ENCODE measurements around the gene GCN1.

GCN1 gene

DNA sequence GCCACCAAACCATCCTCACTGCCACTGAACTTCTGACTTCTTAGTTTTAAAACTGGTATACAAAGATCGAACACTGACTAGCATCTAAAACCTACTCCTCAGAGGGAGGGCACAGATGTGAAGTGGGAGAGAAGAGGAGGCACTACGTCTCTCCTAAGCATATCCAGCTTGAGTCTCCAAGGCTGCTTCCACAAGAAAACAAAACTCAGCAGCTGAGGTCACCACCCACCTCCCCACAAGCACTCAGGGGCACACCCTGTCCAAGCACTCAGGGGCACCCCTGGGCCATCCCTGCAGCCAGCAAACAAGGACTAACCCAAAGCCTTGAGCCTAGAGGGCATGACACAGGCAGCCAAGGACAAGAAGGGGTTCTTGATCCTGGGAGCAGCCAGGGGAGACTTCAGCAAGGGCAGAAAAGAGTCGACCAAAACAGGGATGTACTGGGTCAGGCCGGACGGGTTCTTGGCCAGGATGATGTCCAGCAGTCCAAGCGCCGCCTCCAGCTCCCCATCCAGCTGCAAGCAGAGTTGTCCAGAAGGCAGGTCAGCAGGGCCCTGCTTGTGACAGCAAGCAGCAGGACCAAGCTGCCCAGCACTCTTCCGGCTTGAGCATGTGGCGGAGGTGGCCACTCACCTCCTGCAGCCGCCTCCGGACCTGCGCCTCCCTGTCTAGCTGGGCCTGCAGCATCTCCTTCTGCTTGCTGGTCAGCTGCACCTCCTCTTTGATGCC, 34.8 kb downstream of the GCN1 start:
- Histone ChIP-seq H2AFZ (ENCODE audit: low read length) (no peak overlapping the region), H3K9me3 (ENCODE audit: insufficient read depth, low read depth, low read length) (no peaks in the 10 kb centered on the region), H3K4me2 (ENCODE audit: low read depth, low read length, poor library complexity, severe bottlenecking) (no peak overlapping the region), H3K79me2 (ENCODE audit: insufficient read depth, low read length) (no peaks in the 10 kb centered on the region), H3F3A (ENCODE audit: low read depth) (no peaks in the 10 kb centered on the region), H3K27me3 (ENCODE audit: insufficient read depth, low read length, poor library complexity, severe bottlenecking) (no peaks in the 10 kb centered on the region), H3K4me3 (ENCODE audit: low read length, poor library complexity, severe bottlenecking) (no peak overlapping the region), H3K36me3 (ENCODE audit: insufficient read depth, low read length) (peaks cover 95% of the 10 kb centered on the region; the same call in 1 of the 2 replicates), H3K9me2 (replicated peaks; ENCODE audit: low read depth, low read length) (no peaks in the 10 kb centered on the region), H3K9ac (ENCODE audit: low read depth, low read length, poor library complexity, severe bottlenecking) (no peak overlapping the region), H3K4me1 (ENCODE audit: insufficient read depth, low read length, poor library complexity, severe bottlenecking) (no peaks in the 10 kb centered on the region), H4K20me1 (ENCODE audit: insufficient read depth, low read length, poor library complexity, severe bottlenecking) (no peaks in the 10 kb centered on the region)
- TF ChIP-seq EZH2phosphoT487 (IDR thresholded peaks at IDR 0.05; ENCODE audit: borderline replicate concordance): no peak
- TF ChIP-seq, protein P1, sequence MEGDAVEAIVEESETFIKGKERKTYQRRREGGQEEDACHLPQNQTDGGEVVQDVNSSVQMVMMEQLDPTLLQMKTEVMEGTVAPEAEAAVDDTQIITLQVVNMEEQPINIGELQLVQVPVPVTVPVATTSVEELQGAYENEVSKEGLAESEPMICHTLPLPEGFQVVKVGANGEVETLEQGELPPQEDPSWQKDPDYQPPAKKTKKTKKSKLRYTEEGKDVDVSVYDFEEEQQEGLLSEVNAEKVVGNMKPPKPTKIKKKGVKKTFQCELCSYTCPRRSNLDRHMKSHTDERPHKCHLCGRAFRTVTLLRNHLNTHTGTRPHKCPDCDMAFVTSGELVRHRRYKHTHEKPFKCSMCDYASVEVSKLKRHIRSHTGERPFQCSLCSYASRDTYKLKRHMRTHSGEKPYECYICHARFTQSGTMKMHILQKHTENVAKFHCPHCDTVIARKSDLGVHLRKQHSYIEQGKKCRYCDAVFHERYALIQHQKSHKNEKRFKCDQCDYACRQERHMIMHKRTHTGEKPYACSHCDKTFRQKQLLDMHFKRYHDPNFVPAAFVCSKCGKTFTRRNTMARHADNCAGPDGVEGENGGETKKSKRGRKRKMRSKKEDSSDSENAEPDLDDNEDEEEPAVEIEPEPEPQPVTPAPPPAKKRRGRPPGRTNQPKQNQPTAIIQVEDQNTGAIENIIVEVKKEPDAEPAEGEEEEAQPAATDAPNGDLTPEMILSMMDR (conservative IDR thresholded peaks at IDR 0.05; ENCODE audit: low read length): no peak

DNA sequence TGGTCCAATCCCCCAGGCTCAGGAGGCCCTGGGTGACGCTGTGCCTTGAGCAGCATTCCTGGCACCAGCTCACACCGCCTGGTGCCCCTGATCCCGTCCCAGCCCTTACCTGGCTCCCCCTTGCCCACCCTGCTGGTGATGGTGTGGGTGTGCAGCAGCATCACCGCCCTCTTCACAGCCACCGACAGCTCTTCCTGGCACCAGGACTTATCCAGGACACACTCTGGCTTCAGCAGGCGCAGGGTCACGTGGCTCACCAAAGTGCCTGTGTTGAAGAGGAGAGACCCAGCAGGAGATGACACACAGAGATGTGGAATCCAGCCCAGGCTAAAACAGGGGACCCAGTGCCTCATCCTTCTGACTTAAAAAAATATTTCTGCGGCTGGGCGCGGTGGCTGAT, 36.2 kb downstream of the GCN1 start:
- no peak overlapping the region for H3K9ac ChIP-seq (ENCODE audit: low read depth, low read length, poor library complexity, severe bottlenecking)
- H3K9me3 ChIP-seq (ENCODE audit: insufficient read depth, low read depth, low read length): no peaks in the 10 kb centered on the region
- H2AFZ ChIP-seq (ENCODE audit: low read length): no peak overlapping the region
- no peaks in the 10 kb centered on the region for H4K20me1 ChIP-seq (ENCODE audit: insufficient read depth, low read length, poor library complexity, severe bottlenecking)
- H3K4me3 ChIP-seq (ENCODE audit: low read length, poor library complexity, severe bottlenecking): no peak overlapping the region
- H3F3A ChIP-seq (ENCODE audit: low read depth): no peaks in the 10 kb centered on the region
- H3K36me3 ChIP-seq (ENCODE audit: insufficient read depth, low read length): peaks cover 96% of the 10 kb centered on the region; the same call in 1 of the 2 replicates
- TF ChIP-seq, protein P1 (conservative IDR thresholded peaks at IDR 0.05; ENCODE audit: low read length): no peak
- no peak for TF ChIP-seq EZH2phosphoT487 (IDR thresholded peaks at IDR 0.05; ENCODE audit: borderline replicate concordance)
- H3K27me3 ChIP-seq (ENCODE audit: insufficient read depth, low read length, poor library complexity, severe bottlenecking): no peaks in the 10 kb centered on the region
- H3K79me2 ChIP-seq (ENCODE audit: insufficient read depth, low read length): no peaks in the 10 kb centered on the region
- no peak overlapping the region for H3K4me2 ChIP-seq (ENCODE audit: low read depth, low read length, poor library complexity, severe bottlenecking)
- H3K9me2 ChIP-seq (replicated peaks; ENCODE audit: low read depth, low read length): no peaks in the 10 kb centered on the region
- no peaks in the 10 kb centered on the region for H3K4me1 ChIP-seq (ENCODE audit: insufficient read depth, low read length, poor library complexity, severe bottlenecking)

DNA sequence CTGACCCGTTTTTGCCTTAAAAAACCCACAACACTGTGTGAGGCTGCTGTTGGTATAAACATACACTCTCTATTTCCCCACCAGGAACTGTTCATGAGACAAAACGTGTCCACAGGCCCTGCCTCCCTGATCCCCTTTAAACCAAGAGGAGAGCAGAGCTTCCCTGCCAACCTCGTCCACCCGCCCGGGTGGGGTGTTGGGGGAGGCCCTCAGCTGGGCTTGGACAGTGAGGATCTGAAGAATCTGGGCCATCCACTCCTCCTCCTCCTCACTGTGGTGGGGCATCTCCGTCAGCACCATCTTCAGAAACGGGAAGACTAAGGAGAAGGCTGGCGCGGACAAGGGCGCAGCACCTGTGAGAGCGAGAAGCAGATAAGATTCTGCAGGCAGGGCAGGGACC, 36.8 kb downstream of the GCN1 start:
- no peak overlapping the region for H2AFZ ChIP-seq (ENCODE audit: low read length)

More for the DNA sequence above, 36.8 kb downstream of the GCN1 start:
- Histone ChIP-seq H4K20me1 (ENCODE audit: insufficient read depth, low read length, poor library complexity, severe bottlenecking) (no peaks in the 10 kb centered on the region), H3K4me2 (ENCODE audit: low read depth, low read length, poor library complexity, severe bottlenecking) (no peak overlapping the region), H3F3A (ENCODE audit: low read depth) (no peaks in the 10 kb centered on the region), H3K79me2 (ENCODE audit: insufficient read depth, low read length) (no peaks in the 10 kb centered on the region), H3K9me2 (replicated peaks; ENCODE audit: low read depth, low read length) (no peaks in the 10 kb centered on the region), H3K9me3 (ENCODE audit: insufficient read depth, low read depth, low read length) (no peaks in the 10 kb centered on the region), H3K4me3 (ENCODE audit: low read length, poor library complexity, severe bottlenecking) (no peak overlapping the region), H3K4me1 (ENCODE audit: insufficient read depth, low read length, poor library complexity, severe bottlenecking) (no peaks in the 10 kb centered on the region), H3K36me3 (ENCODE audit: insufficient read depth, low read length) (peaks cover 96% of the 10 kb centered on the region; the same call in 1 of the 2 replicates), H3K27me3 (ENCODE audit: insufficient read depth, low read length, poor library complexity, severe bottlenecking) (no peaks in the 10 kb centered on the region), H3K9ac (ENCODE audit: low read depth, low read length, poor library complexity, severe bottlenecking) (no peak overlapping the region)
- TF ChIP-seq EZH2phosphoT487 (IDR thresholded peaks at IDR 0.05; ENCODE audit: borderline replicate concordance): no peak
- TF ChIP-seq, protein P1 (conservative IDR thresholded peaks at IDR 0.05; ENCODE audit: low read length): no peak

All from Loucy (cell line).